SK-N-SH (cell line): ENCODE measurements around the gene PRRX1. TPM values are rescaled to one million over a fixed set of nuclear protein-coding genes. Genes with fewer than 3 reads are reported as not detected.

Experiments
- CTCF ChIA-PET: fragments of 300-600, 350-600 bp; formaldehyde crosslinking; extraction: SDS; loops from one replicate; lab custom pipeline; 2021; lab: Yijun Ruan, JAX
- POLR2A ChIA-PET: fragments of 350-600 bp; sonication (Branson Sonifier 250); formaldehyde crosslinking; extraction: SDS; loops from one replicate; lab custom pipeline; 2020; ENCODE audit warnings: antibody characterized with exemption, inconsistent platforms; lab: Yijun Ruan, JAX
- DNase-seq: peaks from one replicate; pipeline ENCODE4 v3.0.0; 2012
- H2AFZ ChIP-seq: fragments of 200-600 bp; sonication (generic); 2 replicates; pipeline ENCODE4 v1.8.1; 2016; ENCODE audit warnings: antibody characterized with exemption, mild to moderate bottlenecking, low read depth
- H3F3A ChIP-seq: fragments of 200-600 bp; sonication (generic); replicated peaks from 2 replicates; pipeline ENCODE3; 2016; ENCODE audit warnings: antibody characterized with exemption, mild to moderate bottlenecking; ENCODE audit not compliant: insufficient read depth
- H3K27ac ChIP-seq, 2 experiments: fragments of 200-500 bp in 1 of 2; fragments of 200-600 bp in 1 of 2; sonication (Bioruptor generic) in 1 of 2; sonication (generic), shearing (Covaris generic) in 1 of 2; 2 replicates each; pipeline versions ENCODE4 v1.5.1 to v1.6.1; 2014 to 2016; ENCODE audit warnings: low read depth in 2 of 2, inconsistent platforms in 1 of 2, low read length in 1 of 2, mild to moderate bottlenecking in 1 of 2, mixed read lengths in 1 of 2
- H3K27me3 ChIP-seq: fragments of 200-600 bp; sonication (generic), shearing (Covaris generic); 2 replicates; pipeline ENCODE4 v1.6.1; 2016; ENCODE audit warnings: mixed run types; ENCODE audit not compliant: insufficient read depth
- H3K36me3 ChIP-seq, 2 experiments: fragments of 200-500 bp in 1 of 2; fragments of 200-600 bp in 1 of 2; sonication (Bioruptor generic) in 1 of 2; sonication (generic) in 1 of 2; replicated peaks in 1 of 2; 2 replicates each; pipeline versions ENCODE3 to v1.5.1; 2014 to 2016; ENCODE audit warnings: low read length in 1 of 2, mild to moderate bottlenecking in 1 of 2; ENCODE audit not compliant: insufficient read depth in 2 of 2, control insufficient read depth in 1 of 2
- H3K4me1 ChIP-seq, 2 experiments: fragments of 200-500 bp in 1 of 2; fragments of 200-600 bp in 1 of 2; sonication (Bioruptor generic) in 1 of 2; sonication (generic), shearing (Covaris generic) in 1 of 2; 2 replicates each; pipeline versions ENCODE4 v1.5.1 to v1.6.1; 2014 to 2016; ENCODE audit warnings: low read depth in 1 of 2, low read length in 1 of 2, mixed run types in 1 of 2; ENCODE audit not compliant: insufficient read depth in 2 of 2, control insufficient read depth in 1 of 2
- H3K4me2 ChIP-seq: fragments of 200-600 bp; sonication (generic), shearing (Covaris generic); 2 replicates; pipeline ENCODE4 v1.6.1; 2017; ENCODE audit warnings: mixed run types
- H3K4me3 ChIP-seq, 2 experiments: fragments of 200-500 bp in 1 of 2; fragments of 200-600 bp in 1 of 2; sonication (Bioruptor generic) in 1 of 2; sonication (generic), shearing (Covaris generic) in 1 of 2; 2 replicates each; pipeline versions ENCODE4 v1.5.1 to v1.8.1; 2014 to 2016; ENCODE audit warnings: low read depth in 2 of 2, inconsistent platforms in 1 of 2, low read length in 1 of 2, mild to moderate bottlenecking in 1 of 2, mixed read lengths in 1 of 2, moderate library complexity in 1 of 2
- H3K79me2 ChIP-seq: fragments of 200-600 bp; sonication (generic); 2 replicates; pipeline ENCODE4 v1.8.1; 2017; ENCODE audit warnings: mild to moderate bottlenecking; ENCODE audit not compliant: insufficient read depth
- H3K9ac ChIP-seq: fragments of 200-600 bp; sonication (generic); 2 replicates; pipeline ENCODE4 v1.6.1; 2017; ENCODE audit warnings: mixed run types
- H3K9me2 ChIP-seq: fragments of 200-600 bp; sonication (generic); 2 replicates; pipeline ENCODE4 v1.6.1; 2017; ENCODE audit warnings: mixed run types
- H3K9me3 ChIP-seq: fragments of 200-600 bp; sonication (generic); 2 replicates; pipeline ENCODE4 v1.6.1; 2017; ENCODE audit warnings: mixed run types, mild to moderate bottlenecking, moderate library complexity
- H4K20me1 ChIP-seq: fragments of 200-600 bp; sonication (generic); 2 replicates; pipeline ENCODE4 v1.6.1; 2017; ENCODE audit warnings: mild to moderate bottlenecking, mixed run types; ENCODE audit not compliant: insufficient read depth
- CHD2 ChIP-seq: fragments of 150-350 bp; IDR thresholded peaks from 2 replicates; pipeline ENCODE4 v1.6.1; 2018; ENCODE audit warnings: low read length; ENCODE audit not compliant: partially characterized antibody
- CTCF ChIP-seq: fragments of 200-600 bp; sonication (generic); IDR thresholded peaks from 2 replicates; pipeline ENCODE4 v1.6.1; 2017; ENCODE audit warnings: antibody characterized with exemption, mild to moderate bottlenecking, moderate library complexity
- EP300 ChIP-seq, 2 experiments: IDR thresholded peaks; 2 replicates each; pipeline versions ENCODE4 v1.4.0 to v1.6.1; 2012; ENCODE audit warnings: borderline replicate concordance in 1 of 2, low read depth in 1 of 2, low read length in 1 of 2
- FOXM1 ChIP-seq: IDR thresholded peaks from 2 replicates; pipeline ENCODE4 v1.4.0; 2012; ENCODE audit warnings: low read depth, mild to moderate bottlenecking
- GATA2 ChIP-seq: sonication (generic); formaldehyde crosslinking; IDR thresholded peaks from 2 replicates; pipeline ENCODE4 v1.5.0; 2020; ENCODE audit warnings: mild to moderate bottlenecking, missing genetic modification reagents
- JUND ChIP-seq: IDR thresholded peaks from 2 replicates; pipeline ENCODE4 v1.4.0; 2012
- NFIC ChIP-seq: IDR thresholded peaks from 2 replicates; pipeline ENCODE4 v1.4.0; 2012; ENCODE audit warnings: borderline replicate concordance
- RCOR1 ChIP-seq: fragments of 150-350 bp; IDR thresholded peaks from 2 replicates; pipeline ENCODE4 v1.6.1; 2017; ENCODE audit warnings: antibody characterized with exemption, low read length
- RXRA ChIP-seq: IDR thresholded peaks from 2 replicates; pipeline ENCODE4 v1.4.0; 2012; ENCODE audit warnings: low read depth, mild to moderate bottlenecking, borderline replicate concordance
- SIN3A ChIP-seq: IDR thresholded peaks from 2 replicates; pipeline ENCODE4 v1.6.1; 2012; ENCODE audit warnings: low read depth, mild to moderate bottlenecking, low read length, moderate library complexity, borderline replicate concordance
- SMC3 ChIP-seq: IDR thresholded peaks from 2 replicates; pipeline ENCODE4 v1.6.1; 2012; ENCODE audit warnings: low read depth, low read length, improper control_type of control experiment
- TCF12 ChIP-seq: IDR thresholded peaks from 2 replicates; pipeline ENCODE4 v1.4.0; 2012
- WGBS: methylation state at CpG from one replicate; pipeline ENCODE4 v1.1.6; 2017; ENCODE audit warnings: low lambda C conversion rate; 5-methylcytosine and 5-hydroxymethylcytosine counted together
- polyA plus RNA-seq, 3 experiments: library from polyadenylated mRNA; depleted of rRNA; stranded (reverse); fragments of >200 nt; gene quantifications; 2 replicates each; pipeline ENCODE4 v1.2.3, GENCODE V29; 2012

Gene PRRX1
- polyA plus RNA-seq, 1 of the 3 experiments (the other 2 are of a cell fraction), result 356 TPM

GRCh38 chr1:170663404-170664092 is 383 bp upstream of the PRRX1 start:
- ChIA-PET POLR2A (no interaction called here), CTCF (interaction anchor here (1.0 kb wide), 1 partner anchor 19 kb away, joined by 3 read pairs; no protein-coding TSS in a partner anchor)
- WGBS, result 12% methylated on average over 12 of the region's 12 CpGs
- H3K4me3 ChIP-seq, result peak overlapping the region; percentile 87 to 96
- DNase-seq, result no peak
- H3K27ac ChIP-seq, result peak overlapping the region; percentile 97 to 99
- peak overlapping the region; percentile 99 for H3K9ac ChIP-seq
- TF ChIP-seq TCF12 (peak; percentile 6; the same call in 1 of the 2 replicates), JUND (no peak), CHD2 (no peak), EP300 (IDR thresholded peaks at IDR 0.05; ENCODE audit: borderline replicate concordance in 1 of 2, low read depth in 1 of 2, low read length in 1 of 2) (no peak), SMC3 (no peak), CTCF (peak; percentile 19; the same call in 1 of the 2 replicates), RCOR1 (no peak)
- H2AFZ ChIP-seq, result no peak overlapping the region; the same call in 1 of the 2 replicates
- no peaks in the 10 kb centered on the region for H3K9me3 ChIP-seq
- peaks cover 4 to 30% of the 10 kb centered on the region in 2 experiments for H3K36me3 ChIP-seq
- H3K9me2 ChIP-seq, result no peaks in the 10 kb centered on the region
- H3K79me2 ChIP-seq, result peaks cover 69% of the 10 kb centered on the region
- peaks cover 0 to 4% of the 10 kb centered on the region in 2 experiments; a peak in 1 of 4 replicates for H3K4me1 ChIP-seq
- H3K27me3 ChIP-seq, result no peaks in the 10 kb centered on the region
- H4K20me1 ChIP-seq, result no peaks in the 10 kb centered on the region
- H3K4me2 ChIP-seq, result peak overlapping the region; percentile 92
- H3F3A ChIP-seq, result peaks cover 50% of the 10 kb centered on the region

GRCh38 chr1:170664828-170665612 is 1.1 kb downstream of the PRRX1 start:
- Histone ChIP-seq H3K27me3 (no peaks in the 10 kb centered on the region), H3K9ac (peak overlapping the region; percentile 99), H2AFZ (no peak overlapping the region), H3K79me2 (peaks cover 84% of the 10 kb centered on the region), H3F3A (peaks cover 55% of the 10 kb centered on the region), H3K36me3 (peaks cover 5 to 43% of the 10 kb centered on the region in 2 experiments), H3K4me2 (peak overlapping the region; percentile 92), H3K27ac (peak overlapping the region; percentile 97 to 99), H3K9me2 (no peaks in the 10 kb centered on the region), H3K4me1 (peaks cover 0 to 4% of the 10 kb centered on the region in 2 experiments; a peak in 1 of 4 replicates), H3K4me3 (peak overlapping the region; percentile 87 to 96), H3K9me3 (no peaks in the 10 kb centered on the region), H4K20me1 (no peaks in the 10 kb centered on the region)
- 17% methylated on average over 20 of the region's 37 CpGs for WGBS
- POLR2A ChIA-PET, result no interaction called here
- TF ChIP-seq GATA2 (CRISPR knock-in tag) (no peak), SIN3A (peak; percentile 16; the same call in 1 of the 2 replicates), NFIC (no peak), RXRA (no peak), CTCF (peak; percentile 42), FOXM1 (0 out of 2 replicates have a peak, but pooled peaks have one; percentile 1)
- CTCF ChIA-PET, result no interaction called here
- peak; percentile 64 for DNase-seq
